Activated CD8-positive, alpha-beta T cell treated with anti-CD3 and anti-CD28 coated beads for 36 hours (primary cell): ENCODE measurements around the gene POLR3GL. TPM values are rescaled to one million over a fixed set of nuclear protein-coding genes. Genes with fewer than 3 reads are reported as not detected.

Experiments used
- ATAC-seq: fragments of 200-7000 bp; cut with Tn5 transposase; one replicate; pipeline ENCODE4 v1.10.0; 2021; ENCODE audit warnings: mild to moderate bottlenecking, moderate library complexity
- CTCF ChIA-PET: fragments of 350-600 bp; sonication (Branson Sonifier 250); formaldehyde crosslinking; loops from one replicate; lab custom pipeline; 2021; ENCODE audit warnings: antibody characterized with exemption; lab: Charles Lee
- POLR2A ChIA-PET: fragments of 350-600 bp; sonication (Branson Sonifier 250); formaldehyde crosslinking; loops from one replicate; lab custom pipeline; 2021; ENCODE audit warnings: antibody characterized with exemption; lab: Charles Lee
- DNase-seq: peaks from one replicate; pipeline ENCODE4 v3.0.0-alpha.2; 2020
- H3K27ac Mint-ChIP-seq: one replicate; pipeline ENCODE4 v1.8.0; 2021; ENCODE audit warnings: mild to moderate bottlenecking, mixed read lengths
- H3K27me3 Mint-ChIP-seq: one replicate; pipeline ENCODE4 v1.8.0; 2021; ENCODE audit warnings: mixed read lengths
- H3K36me3 Mint-ChIP-seq: one replicate; pipeline ENCODE4 v1.8.0; 2021; ENCODE audit warnings: low read depth, mixed read lengths
- H3K4me1 Mint-ChIP-seq: one replicate; pipeline ENCODE4 v1.8.0; 2021; ENCODE audit warnings: low read depth, mixed read lengths
- H3K4me3 Mint-ChIP-seq: one replicate; pipeline ENCODE4 v1.8.0; 2021; ENCODE audit warnings: mild to moderate bottlenecking, moderate library complexity, mixed read lengths
- H3K9me3 Mint-ChIP-seq: one replicate; pipeline ENCODE4 v1.8.0; 2021; ENCODE audit warnings: mixed read lengths
- intact Hi-C: fragments of 100-400 bp; cut with micrococcal nuclease; formaldehyde crosslinking; loops from one replicate; pipeline ENCODE4 v1.10.0; 2022
- total RNA-seq, 2 experiments: library from RNA; stranded (reverse); gene quantifications; one replicate each; pipeline ENCODE4 v1.2.3, GENCODE V29; 2021
- TF ChIP-seq, protein P1 (sequence below): fragments of 200-600 bp; IDR thresholded peaks from one replicate; pipeline ENCODE4 v1.8.0; 2022; ENCODE audit warnings: antibody characterized with exemption, mild to moderate bottlenecking

POLR3GL gene
- total RNA-seq, 2 experiments from 2014 or later, result 22.3 to 23.3 TPM

GRCh38 chr1:145960468-145961108, 3.9 kb upstream of the POLR3GL start:
- Mint-ChIP-seq H3K9me3 (no peaks in the 10 kb centered on the region), H3K4me1 (peaks cover 44% of the 10 kb centered on the region), H3K4me3 (peak overlapping the region; percentile 92), H3K36me3 (peaks cover 16% of the 10 kb centered on the region), H3K27me3 (no peaks in the 10 kb centered on the region), H3K27ac (peak overlapping the region; percentile 91)
- ChIA-PET CTCF (no interaction called here), POLR2A (interaction anchor here (0.5 to 12.8 kb wide), 11 partner anchors 18 to 115 kb away, joined by 3 to 160 read pairs (median 3); partner anchors contain the start of genes NUDT17, PEX11B, RBM8A and TXNIP)
- intact Hi-C loops, result loop anchor here (5.0 kb wide), 1 partner anchor 33 kb away; the partner anchor contains the start of gene RBM8A
- DNase-seq, result peak; percentile 67
- no peak for ATAC-seq
- TF ChIP-seq, protein P1, sequence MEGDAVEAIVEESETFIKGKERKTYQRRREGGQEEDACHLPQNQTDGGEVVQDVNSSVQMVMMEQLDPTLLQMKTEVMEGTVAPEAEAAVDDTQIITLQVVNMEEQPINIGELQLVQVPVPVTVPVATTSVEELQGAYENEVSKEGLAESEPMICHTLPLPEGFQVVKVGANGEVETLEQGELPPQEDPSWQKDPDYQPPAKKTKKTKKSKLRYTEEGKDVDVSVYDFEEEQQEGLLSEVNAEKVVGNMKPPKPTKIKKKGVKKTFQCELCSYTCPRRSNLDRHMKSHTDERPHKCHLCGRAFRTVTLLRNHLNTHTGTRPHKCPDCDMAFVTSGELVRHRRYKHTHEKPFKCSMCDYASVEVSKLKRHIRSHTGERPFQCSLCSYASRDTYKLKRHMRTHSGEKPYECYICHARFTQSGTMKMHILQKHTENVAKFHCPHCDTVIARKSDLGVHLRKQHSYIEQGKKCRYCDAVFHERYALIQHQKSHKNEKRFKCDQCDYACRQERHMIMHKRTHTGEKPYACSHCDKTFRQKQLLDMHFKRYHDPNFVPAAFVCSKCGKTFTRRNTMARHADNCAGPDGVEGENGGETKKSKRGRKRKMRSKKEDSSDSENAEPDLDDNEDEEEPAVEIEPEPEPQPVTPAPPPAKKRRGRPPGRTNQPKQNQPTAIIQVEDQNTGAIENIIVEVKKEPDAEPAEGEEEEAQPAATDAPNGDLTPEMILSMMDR, result peak; percentile 25

GRCh38 chr1:145961109-145961424, 3.4 kb upstream of the POLR3GL start:
- H3K4me1 Mint-ChIP-seq, result peaks cover 39% of the 10 kb centered on the region
- peak overlapping the region; percentile 92 for H3K4me3 Mint-ChIP-seq
- intact Hi-C loops, result loop anchor here (5.0 kb wide), 1 partner anchor 34 kb away; the partner anchor contains the start of gene RBM8A
- H3K27ac Mint-ChIP-seq, result peak overlapping the region; percentile 91
- ATAC-seq, result no peak
- DNase-seq, result peak; percentile 9
- no peaks in the 10 kb centered on the region for H3K9me3 Mint-ChIP-seq
- H3K27me3 Mint-ChIP-seq, result no peaks in the 10 kb centered on the region
- peaks cover 16% of the 10 kb centered on the region for H3K36me3 Mint-ChIP-seq
- TF ChIP-seq, protein P1, result no peak
- POLR2A ChIA-PET, result interaction anchor here (0.6 to 12.8 kb wide), 9 partner anchors 12 to 135 kb away, joined by 3 to 160 read pairs (median 3); partner anchors contain the start of genes PEX11B, RBM8A and TXNIP
- CTCF ChIA-PET, result no interaction called here

DNA sequence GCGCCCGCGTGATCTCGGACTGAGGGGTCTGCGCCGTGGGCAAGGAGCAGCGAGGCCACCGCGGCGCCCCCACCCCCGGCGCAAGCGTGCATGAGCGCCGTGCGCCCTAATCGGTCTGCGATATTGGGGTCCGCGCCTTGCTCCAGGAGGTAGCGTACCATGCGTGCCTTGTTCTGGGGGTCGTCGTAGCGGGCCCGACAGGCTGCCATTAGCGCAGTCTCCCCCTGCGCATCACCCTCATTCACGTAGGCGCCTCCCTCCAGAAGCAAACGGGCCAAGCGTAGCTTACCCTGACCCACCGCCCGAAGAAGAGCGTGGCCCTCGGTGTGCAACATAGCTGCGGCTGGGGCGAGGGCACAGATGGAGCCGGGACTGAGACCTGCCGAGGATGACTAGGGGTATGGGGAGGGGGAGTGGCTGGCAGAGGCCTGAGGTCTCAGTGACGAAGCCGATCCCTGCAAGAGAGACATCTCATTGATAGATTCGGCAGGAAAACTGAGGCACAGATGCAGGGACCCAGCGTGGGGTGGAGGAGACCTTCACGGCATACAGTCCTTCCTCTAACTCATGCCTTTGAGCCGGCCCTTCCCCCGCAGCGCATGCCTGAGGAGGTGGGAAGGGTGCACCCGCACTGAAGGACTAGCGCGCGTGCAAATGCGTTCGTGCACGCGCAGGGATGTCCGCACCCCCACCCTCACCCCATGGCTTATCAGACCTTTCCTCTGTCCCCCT, 2.9 kb upstream of the POLR3GL start:
- intact Hi-C loops, result loop anchor here (5.0 kb wide), 1 partner anchor 34 kb away; the partner anchor contains the start of gene RBM8A
- Mint-ChIP-seq H3K27ac (peak overlapping the region; percentile 91), H3K4me3 (peak overlapping the region; percentile 92), H3K4me1 (peaks cover 37% of the 10 kb centered on the region), H3K27me3 (no peaks in the 10 kb centered on the region), H3K36me3 (peaks cover 16% of the 10 kb centered on the region), H3K9me3 (no peaks in the 10 kb centered on the region)
- ChIA-PET POLR2A (interaction anchor here (1.0 to 12.8 kb wide), 11 partner anchors 11 to 136 kb away, joined by 3 to 160 read pairs (median 6); partner anchors contain the start of genes PEX11B, RBM8A and TXNIP), CTCF (interaction anchor here (4.1 to 8.9 kb wide), 2 partner anchors 17 to 34 kb away, joined by 15 to 93 read pairs; partner anchors contain the start of gene RBM8A)
- ATAC-seq (peak; percentile 2), DNase-seq (peak; percentile 85)
- TF ChIP-seq, protein P1, result no peak

DNA sequence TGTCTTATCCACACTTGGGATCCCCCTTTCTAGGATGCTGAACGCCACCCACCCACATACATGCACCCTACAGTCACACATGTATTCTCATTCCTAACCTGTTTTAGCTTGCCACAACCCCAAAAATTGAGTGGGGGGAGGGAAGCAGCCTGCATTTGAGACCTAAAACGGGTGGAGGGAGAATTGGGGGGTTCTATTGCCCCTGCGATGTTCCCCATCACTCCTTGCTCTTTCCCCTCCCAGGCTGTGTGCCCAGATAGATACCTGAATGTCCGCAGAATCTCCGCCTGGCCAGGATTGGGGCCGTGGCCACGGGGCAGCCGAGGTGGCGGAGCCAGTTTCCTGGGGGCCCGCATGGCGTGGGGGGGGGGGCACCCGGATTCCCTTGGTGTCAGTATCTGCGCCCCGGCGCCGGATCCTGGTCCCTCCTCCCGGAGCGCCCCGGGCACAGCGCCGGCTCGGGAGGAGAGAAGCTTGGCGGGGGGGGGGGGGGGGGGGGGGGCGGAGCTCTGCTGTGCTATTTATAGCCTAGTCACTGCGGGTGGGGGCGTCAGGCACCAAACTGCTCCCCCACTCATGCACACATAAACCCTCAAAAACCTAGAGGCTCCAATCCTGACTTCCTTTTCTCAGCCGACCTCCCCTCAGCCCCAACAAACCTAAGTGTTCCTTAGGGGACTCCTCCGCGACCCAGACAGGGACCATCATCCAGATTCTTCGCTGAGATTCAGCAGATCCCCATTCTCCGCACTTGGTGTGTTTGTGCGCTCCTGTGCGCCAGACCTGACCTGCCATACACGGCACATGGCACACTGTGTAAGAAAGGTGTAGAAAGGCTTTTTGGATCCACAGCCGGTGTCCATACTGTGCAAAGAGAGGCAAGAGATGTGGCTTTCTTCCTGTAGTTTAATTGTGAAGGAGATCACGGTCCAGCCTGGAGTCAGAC, 2.1 kb upstream of the POLR3GL start:
- TF ChIP-seq, protein P1, result no peak

More for the DNA sequence above, 2.1 kb upstream of the POLR3GL start:
- Mint-ChIP-seq H3K27ac (peak overlapping the region; percentile 91), H3K4me3 (peak overlapping the region; percentile 92), H3K36me3 (peaks cover 23% of the 10 kb centered on the region), H3K27me3 (no peaks in the 10 kb centered on the region), H3K9me3 (peaks cover 2% of the 10 kb centered on the region), H3K4me1 (peaks cover 39% of the 10 kb centered on the region)
- no peak for ATAC-seq
- ChIA-PET CTCF (interaction anchor here (1.0 to 8.9 kb wide), 5 partner anchors 16 to 117 kb away, joined by 4 to 93 read pairs (median 5); partner anchors contain the start of genes NUDT17, PIAS3 and RBM8A), POLR2A (interaction anchor here (0.7 to 12.8 kb wide), 20 partner anchors 10 to 170 kb away, joined by 3 to 160 read pairs (median 4); partner anchors contain the start of genes NUDT17, PEX11B, RBM8A and TXNIP)
- DNase-seq, result peak; percentile 66
- intact Hi-C loops, result loop anchor here (5.0 kb wide), 1 partner anchor 35 kb away; the partner anchor contains the start of gene RBM8A
